ENCODE data around the gene LGI2.

DNA sequence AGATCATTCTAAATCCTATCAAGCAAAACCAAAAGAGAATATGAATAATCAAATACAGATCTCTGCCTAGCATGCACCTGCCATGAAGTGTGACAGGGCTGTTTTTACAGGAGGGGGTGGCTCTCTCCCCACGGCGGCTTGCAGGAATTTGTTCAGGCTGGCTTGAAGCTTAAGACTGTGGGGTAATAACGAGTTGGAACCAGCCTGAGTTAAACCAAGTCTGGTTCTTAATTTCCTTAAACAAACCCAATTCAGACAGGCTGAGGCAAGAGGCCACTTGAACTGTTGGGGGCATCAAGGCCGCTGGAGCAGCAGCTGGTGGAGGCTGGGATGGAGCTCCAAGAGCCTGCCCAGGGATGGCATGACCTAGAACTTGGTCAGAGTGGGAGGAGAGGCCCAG lies 45.1 kb upstream of the LGI2 start:
- TF ChIP-seq, protein P1, sequence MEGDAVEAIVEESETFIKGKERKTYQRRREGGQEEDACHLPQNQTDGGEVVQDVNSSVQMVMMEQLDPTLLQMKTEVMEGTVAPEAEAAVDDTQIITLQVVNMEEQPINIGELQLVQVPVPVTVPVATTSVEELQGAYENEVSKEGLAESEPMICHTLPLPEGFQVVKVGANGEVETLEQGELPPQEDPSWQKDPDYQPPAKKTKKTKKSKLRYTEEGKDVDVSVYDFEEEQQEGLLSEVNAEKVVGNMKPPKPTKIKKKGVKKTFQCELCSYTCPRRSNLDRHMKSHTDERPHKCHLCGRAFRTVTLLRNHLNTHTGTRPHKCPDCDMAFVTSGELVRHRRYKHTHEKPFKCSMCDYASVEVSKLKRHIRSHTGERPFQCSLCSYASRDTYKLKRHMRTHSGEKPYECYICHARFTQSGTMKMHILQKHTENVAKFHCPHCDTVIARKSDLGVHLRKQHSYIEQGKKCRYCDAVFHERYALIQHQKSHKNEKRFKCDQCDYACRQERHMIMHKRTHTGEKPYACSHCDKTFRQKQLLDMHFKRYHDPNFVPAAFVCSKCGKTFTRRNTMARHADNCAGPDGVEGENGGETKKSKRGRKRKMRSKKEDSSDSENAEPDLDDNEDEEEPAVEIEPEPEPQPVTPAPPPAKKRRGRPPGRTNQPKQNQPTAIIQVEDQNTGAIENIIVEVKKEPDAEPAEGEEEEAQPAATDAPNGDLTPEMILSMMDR (conservative IDR thresholded peaks at IDR 0.05; ENCODE audit: low read length), result no peak
- no peak for TF ChIP-seq EZH2phosphoT487 (IDR thresholded peaks at IDR 0.05; ENCODE audit: borderline replicate concordance)
